Kidney (tissue), 14 donors: ENCODE measurements around the gene CNGA2. TPM values are rescaled to one million over a fixed set of nuclear protein-coding genes. Genes with fewer than 3 reads are reported as not detected.

ENCODE experiments used
- DNase-seq, 5 donors: peaks; one replicate each; pipeline ENCODE4 v3.0.0-alpha.2; 2013 to 2020
- FAIRE-seq: peaks from 2 replicates; lab custom pipeline; 2012; peaks lifted over from hg19 to GRCh38; lab: Jason Lieb, UNC
- H3K27ac ChIP-seq, 2 donors: one replicate each; pipeline ENCODE4 v1.7.0; 2013; ENCODE audit warnings: low read depth in 2 of 2, low read length in 2 of 2, inconsistent platforms in 1 of 2
- H3K27me3 ChIP-seq: one replicate; pipeline ENCODE4 v1.7.1; 2013; ENCODE audit warnings: low read length, inconsistent platforms; ENCODE audit not compliant: control insufficient read depth, insufficient read depth
- H3K36me3 ChIP-seq, 3 donors: one replicate each; pipeline versions ENCODE4 v1.7.0 to v1.7.1; 2013; ENCODE audit warnings: low read length in 3 of 3, control low read depth in 1 of 3, inconsistent platforms in 1 of 3; ENCODE audit not compliant: insufficient read depth in 3 of 3, control insufficient read depth in 2 of 3
- H3K4me1 ChIP-seq, 3 donors: one replicate each; pipeline versions ENCODE4 v1.7.0 to v1.7.1; 2013; ENCODE audit warnings: low read length in 3 of 3, inconsistent platforms in 1 of 3, low read depth in 1 of 3; ENCODE audit not compliant: control insufficient read depth in 2 of 3, insufficient read depth in 2 of 3
- H3K4me3 ChIP-seq, 3 donors: one replicate each; pipeline versions ENCODE4 v1.7.0 to v1.8.1; 2013; ENCODE audit warnings: low read length in 3 of 3, control low read depth in 1 of 3, inconsistent platforms in 1 of 3
- H3K9ac ChIP-seq, 3 donors: one replicate each; pipeline versions ENCODE4 v1.7.0 to v1.7.1; 2013; ENCODE audit warnings: low read length in 3 of 3, control low read depth in 1 of 3, inconsistent platforms in 1 of 3
- H3K9me3 ChIP-seq, 3 donors: one replicate each; pipeline versions ENCODE4 v1.7.0 to v1.7.1; 2013; ENCODE audit warnings: low read length in 3 of 3, control low read depth in 1 of 3, inconsistent platforms in 1 of 3; ENCODE audit not compliant: control insufficient read depth in 2 of 3, insufficient read depth in 1 of 3
- CTCF ChIP-seq: IDR thresholded peaks from 3 replicates; pipeline ENCODE4 v1.5.1; 2012; ENCODE audit warnings: mild to moderate bottlenecking, moderate library complexity, borderline replicate concordance; ENCODE audit not compliant: insufficient read depth; ENCODE audit errors: extremely low read depth
- intact Hi-C: fragments of 100-400 bp; cut with DNase I; formaldehyde crosslinking; loops from one replicate; pipeline ENCODE4 v1.11.1; 2022
- polyA plus RNA-seq: library from polyadenylated mRNA; stranded (reverse); fragments of 350-450 nt; fragmentation: Illumina TruSeq; extraction: RNeasy Lipid Tissue Mini Kit (QIAGEN cat#74804); gene quantifications from one replicate; pipeline ENCODE4 v1.2.3, GENCODE V29; 2014; ENCODE audit warnings: low read depth, low replicate concordance; ENCODE audit not compliant: insufficient read depth
- total RNA-seq: library from RNA; stranded (reverse); fragmentation: NEBNext Ultra II Directional; extraction: Animal tissue kit (Norgen Biotek cat#: 25700); gene quantifications from one replicate; pipeline ENCODE4 v1.2.1, GENCODE V29; 2021
- donor health status: control.
- donor health status: control.
- donor health status: control.
- donor health status: control.
- donor health status: control.
- donor health status: DM: yes; HTN: yes; CAD: no.
- donor health status: Normal renal cell carcinoma (clear cell type).

CNGA2 gene
- total and polyA plus RNA-seq, 2 donors from 2014 or later: not detected

DNA sequence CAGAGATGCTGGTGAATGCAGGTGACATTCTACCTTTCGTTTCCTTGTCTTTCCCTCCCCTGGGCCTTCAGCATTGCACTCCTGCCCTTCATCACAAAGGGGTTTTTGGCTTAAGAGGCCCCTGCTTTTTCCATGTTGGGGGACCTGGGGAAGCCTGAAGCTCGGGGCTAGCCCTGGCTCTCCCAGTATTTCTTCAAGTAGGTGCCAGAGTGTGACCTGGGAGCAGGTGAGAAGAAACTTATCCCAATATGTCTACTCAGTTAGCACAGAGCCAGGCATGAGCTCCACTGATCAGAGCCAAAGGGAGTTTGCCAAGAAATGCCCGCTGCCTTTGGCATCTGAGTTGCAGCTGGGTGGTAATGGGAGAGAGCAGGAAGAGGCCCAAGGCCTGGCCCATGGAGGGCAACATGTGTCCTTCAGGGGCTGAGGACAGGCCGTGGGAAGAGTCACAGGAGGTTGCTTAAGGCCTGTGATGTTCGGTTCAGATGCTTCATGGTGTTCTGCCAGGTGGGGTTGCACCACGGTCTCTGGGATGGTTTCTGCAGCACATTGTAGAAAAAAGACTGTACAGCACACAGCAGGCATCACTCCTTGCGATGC is 31.7 kb upstream of the CNGA2 start:
- TF ChIP-seq CTCF: no peak
- FAIRE-seq: no peak
- no peak for DNase-seq
- Histone ChIP-seq H3K4me3 (no peak overlapping the region), H3K9me3 (no peaks in the 10 kb centered on the region), H3K36me3 (no peaks in the 10 kb centered on the region), H3K4me1 (no peaks in the 10 kb centered on the region), H3K9ac (no peak overlapping the region), H3K27ac (no peak overlapping the region), H3K27me3 (no peaks in the 10 kb centered on the region)
- intact Hi-C loops: no loop called here

- Histone ChIP-seq H3K9me3 (no peaks in the 10 kb centered on the region), H3K27me3 (no peaks in the 10 kb centered on the region), H3K4me1 (no peaks in the 10 kb centered on the region), H3K27ac (no peak overlapping the region), H3K36me3 (no peaks in the 10 kb centered on the region), H3K9ac (no peak overlapping the region), H3K4me3 (no peak overlapping the region)
- no peak for TF ChIP-seq CTCF
- no peak for FAIRE-seq
- DNase-seq: peak in 1 of 5 donors; percentile 25
- intact Hi-C loops: no loop called here
Measured at GRCh38 chrX:151703487-151703886, 31.1 kb upstream of the CNGA2 start.

GRCh38 chrX:151704041-151704663 is 30.4 kb upstream of the CNGA2 start:
- Histone ChIP-seq H3K4me3 (no peak overlapping the region), H3K27me3 (no peaks in the 10 kb centered on the region), H3K9me3 (no peaks in the 10 kb centered on the region), H3K36me3 (no peaks in the 10 kb centered on the region), H3K4me1 (no peaks in the 10 kb centered on the region), H3K27ac (no peak overlapping the region), H3K9ac (no peak overlapping the region)
- no peak for DNase-seq
- TF ChIP-seq CTCF: no peak
- intact Hi-C loops: no loop called here
- FAIRE-seq: no peak

GRCh38 chrX:151708821-151709220 is 25.7 kb upstream of the CNGA2 start:
- Histone ChIP-seq H3K9ac (no peak overlapping the region), H3K36me3 (no peaks in the 10 kb centered on the region), H3K4me1 (no peaks in the 10 kb centered on the region), H3K4me3 (no peak overlapping the region), H3K27ac (no peak overlapping the region), H3K27me3 (no peaks in the 10 kb centered on the region), H3K9me3 (no peaks in the 10 kb centered on the region)
- DNase-seq (no peak), FAIRE-seq (no peak)
- intact Hi-C loops: no loop called here
- no peak for TF ChIP-seq CTCF
